GM18861 (cell line): Measurements from ENCODE around the gene SYNJ1.

Experiments
- ATAC-seq: cut with Tn5 transposase; IDR thresholded peaks from one replicate; pipeline ENCODE4 v1.9.1; 2021; ENCODE audit not compliant: unreplicated experiment

The SYNJ1 gene

DNA sequence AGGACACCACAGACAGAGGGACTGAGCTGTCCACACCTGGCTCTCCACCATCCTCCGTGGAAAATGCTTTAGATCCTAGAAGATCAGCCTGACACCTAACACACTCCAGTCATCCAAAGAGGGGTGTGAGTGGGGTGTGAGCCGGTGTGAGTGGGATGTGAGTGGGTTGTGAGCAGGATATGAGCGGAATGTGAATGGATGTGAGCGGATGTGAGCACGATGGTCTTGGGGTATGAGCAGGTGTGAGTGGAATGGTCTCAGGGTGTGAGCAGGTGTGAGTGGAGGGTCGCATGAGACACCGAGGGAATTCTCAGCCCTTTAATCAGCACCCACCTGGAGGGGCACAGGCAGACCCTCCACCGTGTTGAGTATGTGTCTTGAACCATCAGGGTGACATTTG lies 143.3 kb downstream of the SYNJ1 start:
- ATAC-seq: no peak

DNA sequence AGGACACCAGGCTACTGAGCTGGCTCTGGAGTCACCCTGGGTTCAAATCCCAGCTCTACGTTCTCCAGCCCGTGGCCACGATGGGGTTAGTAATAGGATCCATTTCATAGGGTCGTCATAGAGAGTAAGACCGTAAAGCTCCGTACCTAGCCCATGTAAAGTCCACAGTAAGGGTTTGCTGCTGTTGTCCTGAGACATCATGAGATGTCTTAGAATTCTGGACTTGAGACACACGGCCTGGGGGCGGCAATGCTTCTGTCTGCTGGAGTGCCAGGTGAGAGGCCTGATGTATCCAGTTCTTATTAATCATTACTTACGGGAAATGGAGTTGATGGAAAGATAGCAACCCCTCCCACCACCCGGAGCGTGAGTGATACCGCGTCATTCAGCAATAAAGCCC lies 146.1 kb downstream of the SYNJ1 start:
- no peak for ATAC-seq

DNA sequence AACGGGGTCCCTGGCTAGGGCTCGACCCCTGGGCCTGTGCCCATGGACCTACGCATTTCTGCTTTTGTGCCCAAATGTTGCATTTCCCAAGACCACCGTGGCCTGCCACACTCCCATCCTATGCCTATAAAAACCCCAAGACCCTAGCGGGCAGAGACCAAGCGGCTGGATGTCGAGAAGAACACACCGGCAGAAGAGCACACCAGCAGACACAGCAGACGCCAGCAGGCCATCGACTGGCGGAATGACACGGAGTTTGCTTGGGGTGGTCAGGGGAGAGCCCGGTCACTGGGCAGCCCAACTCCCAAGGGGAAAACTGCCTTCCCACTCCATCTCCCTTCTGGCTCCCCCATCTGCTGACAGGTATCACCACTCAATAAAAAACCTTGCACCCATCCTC lies 146.9 kb downstream of the SYNJ1 start:
- no peak for ATAC-seq
